GM12891 (cell line): Measurements from ENCODE around the gene CBLB.
"Not testable (repeated sequence)": the region's sequence is repeated elsewhere in the genome, so short reads cannot be mapped to it uniquely, and the experiment has no call there.

Source experiments
- DNase-seq: peaks from one replicate; pipeline ENCODE4 v3.0.0; 2011; ENCODE audit warnings: low spot score; ENCODE audit not compliant: insufficient read length
- FAIRE-seq: peaks from 2 replicates; lab custom pipeline; 2011; peaks lifted over from hg19 to GRCh38; lab: Jason Lieb, UNC
- PAX5 ChIP-seq: IDR thresholded peaks from 2 replicates; pipeline ENCODE4 v1.6.1; 2011; ENCODE audit warnings: low read length, moderate library complexity, mild to moderate bottlenecking; ENCODE audit not compliant: insufficient read depth, severe bottlenecking
- POLR2A ChIP-seq: IDR thresholded peaks from 2 replicates; pipeline ENCODE4 v1.6.1; 2011; ENCODE audit warnings: low read depth, low read length, control low read depth
- POLR2AphosphoS5 ChIP-seq: IDR thresholded peaks from 2 replicates; pipeline ENCODE4 v1.6.1; 2011; ENCODE audit warnings: low read depth, low read length, control low read depth
- POU2F2 ChIP-seq: IDR thresholded peaks from 2 replicates; pipeline ENCODE4 v1.6.1; 2011; ENCODE audit warnings: low read depth, mild to moderate bottlenecking, control low read depth, low read length, moderate library complexity
- SPI1 ChIP-seq: IDR thresholded peaks from 2 replicates; pipeline ENCODE4 v1.6.1; 2011; ENCODE audit warnings: low read depth, low read length, control low read depth
- TAF1 ChIP-seq: IDR thresholded peaks from 2 replicates; pipeline ENCODE4 v1.6.1; 2011; ENCODE audit warnings: low read depth, low read length, control low read depth

Gene CBLB

DNA sequence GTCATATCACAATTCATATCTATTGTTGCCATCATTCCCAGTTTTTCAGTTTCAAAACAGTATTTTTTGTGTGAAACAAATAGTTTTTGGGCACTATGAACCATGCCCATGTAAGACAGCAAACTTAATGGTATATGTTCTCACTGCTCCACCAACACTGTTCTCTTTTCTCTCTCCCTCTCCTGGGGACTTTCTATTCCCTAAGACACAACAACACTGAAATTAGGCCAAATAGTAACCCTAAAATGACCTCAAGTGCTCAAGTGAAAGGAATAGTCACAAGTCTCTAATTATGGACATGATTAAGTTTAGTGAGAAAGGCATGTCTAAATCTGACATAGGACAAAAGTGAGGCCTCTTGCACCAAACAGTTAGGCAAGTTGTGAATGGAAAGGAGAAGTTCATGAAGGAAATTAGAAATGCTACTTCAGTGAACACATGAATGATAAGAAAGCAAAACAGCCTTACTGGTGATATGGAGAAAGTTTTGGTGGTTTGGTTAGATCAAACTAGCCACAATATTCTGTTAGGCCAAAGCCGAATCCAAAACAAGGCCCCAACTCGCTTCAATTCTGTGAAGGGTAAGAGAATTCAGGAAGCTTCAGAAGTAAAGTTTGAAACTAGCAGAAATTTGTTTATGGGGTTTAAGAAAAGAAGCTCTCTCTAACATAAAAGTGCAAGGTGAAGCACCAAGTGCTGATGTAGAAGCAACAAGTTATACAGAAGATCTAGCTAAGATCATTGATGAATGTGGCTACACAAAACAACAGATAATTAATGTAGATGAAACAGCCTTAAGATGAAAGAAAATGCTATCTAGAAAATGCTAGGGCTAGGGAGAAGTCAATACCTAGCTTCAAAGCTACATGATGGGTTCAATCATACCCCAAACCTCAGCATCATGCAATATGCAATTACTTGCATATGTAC, 104.2 kb downstream of the CBLB start:
- DNase-seq (no peak), FAIRE-seq (no peak)
- TF ChIP-seq POLR2AphosphoS5 (no peak), POU2F2 (no peak), POLR2A (no peak)

DNA sequence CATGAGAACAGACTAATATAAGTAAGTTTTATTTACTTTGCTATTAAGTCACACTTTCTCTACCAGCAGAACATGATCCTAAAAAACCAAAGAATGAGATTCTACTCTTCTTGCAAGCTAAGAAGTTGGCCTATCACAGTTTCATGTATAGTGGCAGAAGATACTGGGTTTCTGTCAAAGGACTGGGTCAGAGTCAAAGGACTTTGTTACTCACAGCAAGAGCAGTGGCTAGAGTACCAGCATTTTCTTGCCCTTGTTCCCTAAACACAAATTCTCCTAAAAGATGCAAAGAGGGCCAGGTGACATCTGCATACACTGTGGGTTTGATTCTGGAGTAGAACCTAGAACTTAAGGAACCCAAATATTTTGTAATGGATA, 105.2 kb downstream of the CBLB start:
- FAIRE-seq: no peak
- DNase-seq: no peak
- TF ChIP-seq POLR2A (no peak), POLR2AphosphoS5 (no peak), PAX5 (no peak), TAF1 (no peak), SPI1 (no peak), POU2F2 (no peak)

DNA sequence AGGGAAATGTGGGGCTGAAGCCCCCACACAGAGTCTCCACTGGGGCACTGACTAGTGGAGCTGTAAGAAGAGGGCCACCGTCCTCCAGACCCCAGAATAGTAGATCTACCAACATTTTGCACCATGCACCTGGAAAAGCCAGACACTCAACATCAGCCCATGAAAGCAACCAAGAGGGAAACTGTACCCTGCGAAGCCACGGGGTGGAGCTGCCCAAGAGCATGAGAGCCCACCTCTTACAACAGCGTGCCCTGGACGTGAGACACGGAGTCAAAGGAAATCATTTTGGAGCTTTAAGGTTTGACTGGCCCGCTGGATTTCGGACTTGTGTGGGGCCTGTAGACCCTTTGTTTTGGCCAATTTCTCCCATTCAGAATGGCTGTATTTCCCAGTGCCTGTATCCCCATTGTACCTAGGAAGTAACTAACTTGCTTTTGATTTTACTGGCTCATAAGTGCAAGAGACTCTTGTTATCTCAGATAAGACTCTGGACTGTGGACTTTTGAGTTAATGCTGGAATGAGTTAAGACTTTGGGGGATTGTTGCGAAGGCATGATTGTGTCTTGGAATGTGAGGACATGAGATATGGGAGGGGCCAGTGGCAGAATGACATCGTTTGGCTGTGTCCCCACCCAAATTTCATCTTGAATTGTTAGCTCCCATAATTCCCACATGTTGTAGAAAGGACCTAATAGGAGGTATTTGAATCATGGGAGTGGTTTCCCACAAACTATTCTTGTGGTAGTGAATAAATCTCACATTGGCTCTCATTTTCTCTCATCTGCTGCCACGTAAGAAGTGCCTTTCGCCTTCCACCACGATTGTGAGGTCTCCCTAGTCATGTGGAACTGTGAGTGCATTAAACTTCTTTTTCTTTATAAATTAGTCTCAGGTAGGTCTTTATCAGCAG, 105.8 kb downstream of the CBLB start:
- TF ChIP-seq POLR2A (no peak), POU2F2 (no peak), POLR2AphosphoS5 (no peak), PAX5 (no peak), TAF1 (no peak), SPI1 (no peak)
- FAIRE-seq (no peak), DNase-seq (no peak)

DNA sequence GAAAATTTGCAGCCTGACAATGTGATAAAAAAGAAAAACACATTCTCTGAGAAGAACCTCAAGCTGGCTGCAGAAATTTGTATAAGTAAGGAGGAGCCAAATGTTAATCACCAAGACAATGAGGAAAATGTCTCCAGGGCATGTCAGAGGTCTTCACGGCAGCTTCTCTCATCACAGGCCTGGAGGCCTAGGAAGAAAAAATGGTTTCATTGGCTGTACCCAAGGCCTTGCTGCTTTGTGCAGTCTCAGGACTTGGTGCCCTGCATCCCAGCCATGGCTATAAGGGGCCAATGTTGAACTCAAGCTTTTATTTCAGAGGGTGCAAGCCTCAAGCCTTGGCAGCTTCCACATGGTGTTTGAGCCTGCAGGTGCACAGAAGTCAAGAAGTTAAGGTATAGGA, 106.6 kb downstream of the CBLB start:
- not testable (repeated sequence) for FAIRE-seq, DNase-seq

DNA sequence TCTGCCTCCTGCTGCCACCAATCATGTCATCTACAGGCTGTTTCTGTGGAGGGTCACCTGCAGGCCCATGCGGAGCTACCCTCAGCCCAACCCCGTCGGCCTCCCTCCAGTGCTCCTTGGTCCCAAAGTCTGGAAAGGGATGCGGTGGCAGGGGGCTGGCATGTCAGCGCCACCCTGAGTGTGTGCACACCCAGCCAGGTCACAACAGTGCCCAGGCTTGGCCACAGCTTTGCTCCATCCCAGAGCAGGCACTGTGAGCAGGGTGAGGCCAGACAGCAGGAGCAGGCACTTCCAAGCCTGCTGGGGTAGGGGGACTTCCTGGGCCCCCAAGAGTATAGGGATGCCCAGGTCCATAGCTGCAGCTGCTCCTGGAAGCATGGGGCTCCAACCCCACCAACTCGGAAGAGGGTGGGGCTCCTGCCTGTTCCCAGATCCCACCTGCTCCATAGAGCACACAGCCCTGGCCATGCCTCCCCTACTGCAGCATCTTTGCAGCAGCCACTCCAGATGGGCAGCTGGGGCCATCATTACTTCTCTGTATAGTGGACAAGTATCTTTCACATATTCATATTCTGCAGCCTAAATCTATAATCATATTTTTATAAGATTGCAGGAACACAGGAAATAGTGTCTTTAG, 109.3 kb downstream of the CBLB start:
- TF ChIP-seq PAX5 (no peak), POLR2A (no peak), POLR2AphosphoS5 (no peak), POU2F2 (no peak), TAF1 (no peak), SPI1 (no peak)
- no peak for FAIRE-seq
- no peak for DNase-seq

DNA sequence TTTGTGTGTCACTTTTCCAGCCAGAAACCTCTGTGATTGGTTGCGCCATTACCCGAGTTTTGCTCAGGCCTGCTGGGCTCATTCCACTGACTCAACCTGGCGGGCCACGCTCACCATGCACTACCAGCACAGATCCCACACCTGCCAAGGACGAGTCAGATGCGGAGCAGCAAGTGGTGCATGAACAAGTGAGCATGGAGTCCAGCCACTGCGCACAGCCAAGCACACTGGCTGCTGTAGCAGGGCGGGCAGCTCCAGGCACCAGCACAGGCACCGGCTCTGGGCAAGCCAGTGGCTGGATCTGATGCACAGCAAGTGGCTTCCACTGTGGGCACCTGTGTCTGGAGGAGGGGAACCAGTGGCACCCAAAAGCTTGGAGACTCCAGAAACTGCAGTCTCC, 110.4 kb downstream of the CBLB start:
- no peak for DNase-seq
- FAIRE-seq: peak; percentile 28
- TF ChIP-seq POLR2A (no peak), POU2F2 (no peak)

DNA sequence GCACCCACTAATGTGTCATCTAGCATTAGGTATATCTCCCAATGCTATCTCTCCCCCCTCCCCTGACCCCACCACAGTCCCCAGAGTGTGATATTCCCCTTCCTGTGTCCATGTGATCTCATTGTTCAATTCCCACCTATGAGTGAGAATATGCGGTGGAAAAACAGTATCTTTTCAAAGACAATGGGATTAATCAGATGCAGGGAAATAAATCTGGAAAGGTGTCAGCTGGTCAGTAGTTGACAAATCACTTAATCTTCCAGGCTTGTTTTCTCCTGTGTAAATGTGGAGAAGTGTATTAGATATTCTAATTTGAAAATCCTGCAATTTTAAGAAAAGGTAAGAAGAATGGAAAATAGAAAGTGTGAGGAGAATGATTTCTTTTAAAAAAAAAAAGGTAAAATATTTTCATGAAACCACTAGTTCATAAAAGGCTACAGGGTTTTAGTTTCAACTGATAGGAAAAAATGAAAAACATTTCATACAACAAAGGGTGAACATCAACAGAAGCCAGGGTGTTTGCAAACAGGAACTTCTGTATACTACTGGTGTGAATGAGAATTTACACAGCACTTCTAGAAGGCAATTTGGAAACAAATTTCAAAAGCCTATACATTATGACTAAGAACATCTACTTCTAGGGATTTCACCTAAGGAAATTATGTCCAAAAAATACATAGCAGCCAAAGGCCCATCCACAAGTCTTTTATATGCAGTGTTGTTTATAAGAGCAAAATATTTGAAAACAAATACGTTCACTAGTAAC, 113.5 kb downstream of the CBLB start:
- FAIRE-seq (no peak), DNase-seq (no peak)
- TF ChIP-seq SPI1: no peak

DNA sequence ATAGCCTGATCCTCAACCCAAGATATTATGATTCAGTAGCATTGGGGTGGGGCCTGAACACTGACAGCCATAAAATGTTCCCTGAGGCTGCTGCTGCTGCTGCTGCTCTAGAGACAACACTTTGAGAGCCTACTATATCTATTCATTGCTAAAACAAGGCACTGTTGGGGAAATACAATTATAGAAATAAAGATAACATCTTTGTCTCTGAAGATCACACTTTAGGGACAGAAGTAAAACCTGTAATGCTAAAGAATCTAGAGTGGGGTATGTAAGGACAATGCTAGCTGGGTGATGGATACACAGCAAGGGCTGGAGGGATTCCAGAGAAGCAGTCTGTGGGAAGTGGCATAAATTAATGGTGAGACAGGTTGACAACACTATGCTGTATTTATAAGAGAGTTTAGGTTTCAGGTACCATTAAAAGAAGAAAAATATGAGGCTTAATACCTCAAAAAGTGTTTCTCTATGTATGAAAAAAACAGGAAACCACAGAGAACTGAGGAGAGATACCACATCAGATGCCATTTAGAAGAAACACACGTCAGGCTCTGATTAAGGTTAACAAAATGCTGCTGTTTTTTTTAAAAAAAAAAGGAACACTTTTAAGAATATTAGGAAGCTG, 115.9 kb downstream of the CBLB start:
- DNase-seq (no peak), FAIRE-seq (peak; percentile 73)
- TF ChIP-seq PAX5: no peak
- TF ChIP-seq SPI1: no peak
- TF ChIP-seq POLR2A: no peak
- no peak for TF ChIP-seq POU2F2
- no peak for TF ChIP-seq POLR2AphosphoS5
- no peak for TF ChIP-seq TAF1

DNA sequence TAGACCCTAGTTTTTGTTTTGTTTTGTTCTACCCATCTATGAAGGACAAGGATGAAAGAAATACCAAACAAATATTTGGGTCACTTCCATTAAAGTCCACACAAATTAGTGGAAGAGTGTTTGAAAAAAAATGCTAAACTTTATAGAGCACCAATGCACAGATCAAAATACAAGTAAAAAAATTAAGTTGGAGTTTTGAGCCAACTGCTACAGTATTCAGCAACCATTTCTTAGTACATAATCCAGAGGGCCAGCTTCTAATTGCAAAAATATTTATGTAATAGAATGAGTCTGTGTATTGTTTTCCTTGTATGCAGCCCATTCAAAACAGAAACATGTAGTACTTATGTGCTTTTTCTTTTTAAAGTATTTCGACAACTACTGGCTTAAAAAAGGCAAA, 121.1 kb downstream of the CBLB start:
- DNase-seq (no peak), FAIRE-seq (no peak)
- no peak for TF ChIP-seq POU2F2
- no peak for TF ChIP-seq SPI1
- TF ChIP-seq POLR2A: no peak
- no peak for TF ChIP-seq POLR2AphosphoS5
- TF ChIP-seq PAX5: no peak
- TF ChIP-seq TAF1: no peak
